HepG2 (cell line): Measurements from ENCODE around the gene SYNE2.

Experiments used
- ARHGAP35 ChIP-seq: sonication (generic); formaldehyde crosslinking; IDR thresholded peaks from 2 replicates; pipeline ENCODE4 v1.9.0; 2022; ENCODE audit warnings: mild to moderate bottlenecking, inconsistent platforms, moderate library complexity, missing genetic modification reagents, borderline replicate concordance
- EP300 ChIP-seq, 3 experiments: sonication (generic) in 1 of 3; formaldehyde crosslinking in 1 of 3; IDR thresholded peaks; 2 replicates each; pipeline versions ENCODE4 v1.5.1 to v1.6.1; 2011 to 2020; ENCODE audit warnings: low read depth in 2 of 3, low read length in 2 of 3, borderline replicate concordance in 1 of 3, improper control_type of control experiment in 1 of 3, mild to moderate bottlenecking in 1 of 3, missing genetic modification reagents in 1 of 3, moderate library complexity in 1 of 3
- FIP1L1 ChIP-seq: fragments of 200-400 bp; formaldehyde crosslinking; IDR thresholded peaks from 2 replicates; pipeline ENCODE4 v1.6.1; 2018; ENCODE audit warnings: low read depth, mild to moderate bottlenecking, low read length, moderate library complexity, borderline replicate concordance; ENCODE audit not compliant: insufficient read depth
- GTF2F1 ChIP-seq: fragments of 150-350 bp; IDR thresholded peaks from 2 replicates; pipeline ENCODE4 v1.6.1; 2014; ENCODE audit warnings: low read length
- POLR2A ChIP-seq, 2 experiments: IDR thresholded peaks; 2 replicates each; pipeline ENCODE4 v1.6.1; 2011; ENCODE audit warnings: low read depth in 2 of 2, low read length in 2 of 2, mild to moderate bottlenecking in 1 of 2, moderate library complexity in 1 of 2; ENCODE audit not compliant: insufficient read depth in 1 of 2
- SRF ChIP-seq: IDR thresholded peaks from 2 replicates; pipeline ENCODE4 v1.6.1; 2011; ENCODE audit warnings: mild to moderate bottlenecking, low read depth, low read length, moderate library complexity
- ZFP36L2 ChIP-seq: sonication (generic); formaldehyde crosslinking; IDR thresholded peaks from 2 replicates; pipeline ENCODE4 v1.4.0; 2020; ENCODE audit warnings: missing genetic modification reagents
- ZNF746 ChIP-seq: sonication (generic); formaldehyde crosslinking; IDR thresholded peaks from 2 replicates; pipeline ENCODE4 v1.8.0; 2022; ENCODE audit warnings: mild to moderate bottlenecking, missing genetic modification reagents
- TF ChIP-seq, protein P1 (sequence below): sonication (generic); formaldehyde crosslinking; IDR thresholded peaks from 2 replicates; pipeline ENCODE4 v1.5.0; 2020; ENCODE audit warnings: mild to moderate bottlenecking, missing genetic modification reagents, moderate library complexity

GRCh38 chr14:63938198-63939005 lies 85.6 kb downstream of the SYNE2 start:
- no peak for TF ChIP-seq EP300 (IDR thresholded peaks at IDR 0.05; ENCODE audit: low read depth in 2 of 2, low read length in 2 of 2)
- TF ChIP-seq EP300 (CRISPR knock-in tag; IDR thresholded peaks at IDR 0.05; ENCODE audit: borderline replicate concordance), result no peak
- TF ChIP-seq GTF2F1, result no peak
- TF ChIP-seq FIP1L1, result no peak
- no peak for TF ChIP-seq ARHGAP35
- TF ChIP-seq, protein P1, sequence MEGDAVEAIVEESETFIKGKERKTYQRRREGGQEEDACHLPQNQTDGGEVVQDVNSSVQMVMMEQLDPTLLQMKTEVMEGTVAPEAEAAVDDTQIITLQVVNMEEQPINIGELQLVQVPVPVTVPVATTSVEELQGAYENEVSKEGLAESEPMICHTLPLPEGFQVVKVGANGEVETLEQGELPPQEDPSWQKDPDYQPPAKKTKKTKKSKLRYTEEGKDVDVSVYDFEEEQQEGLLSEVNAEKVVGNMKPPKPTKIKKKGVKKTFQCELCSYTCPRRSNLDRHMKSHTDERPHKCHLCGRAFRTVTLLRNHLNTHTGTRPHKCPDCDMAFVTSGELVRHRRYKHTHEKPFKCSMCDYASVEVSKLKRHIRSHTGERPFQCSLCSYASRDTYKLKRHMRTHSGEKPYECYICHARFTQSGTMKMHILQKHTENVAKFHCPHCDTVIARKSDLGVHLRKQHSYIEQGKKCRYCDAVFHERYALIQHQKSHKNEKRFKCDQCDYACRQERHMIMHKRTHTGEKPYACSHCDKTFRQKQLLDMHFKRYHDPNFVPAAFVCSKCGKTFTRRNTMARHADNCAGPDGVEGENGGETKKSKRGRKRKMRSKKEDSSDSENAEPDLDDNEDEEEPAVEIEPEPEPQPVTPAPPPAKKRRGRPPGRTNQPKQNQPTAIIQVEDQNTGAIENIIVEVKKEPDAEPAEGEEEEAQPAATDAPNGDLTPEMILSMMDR, result no peak
- no peak for TF ChIP-seq ZFP36L2 (CRISPR knock-in tag)
- no peak for TF ChIP-seq SRF
- TF ChIP-seq ZNF746 (CRISPR knock-in tag), result no peak
- TF ChIP-seq POLR2A (IDR thresholded peaks at IDR 0.05; ENCODE audit: insufficient read depth in 1 of 2, low read depth in 2 of 2, low read length in 2 of 2), result no peak
